ENCODE measurements around the gene GRK3.

GRK3 gene

DNA sequence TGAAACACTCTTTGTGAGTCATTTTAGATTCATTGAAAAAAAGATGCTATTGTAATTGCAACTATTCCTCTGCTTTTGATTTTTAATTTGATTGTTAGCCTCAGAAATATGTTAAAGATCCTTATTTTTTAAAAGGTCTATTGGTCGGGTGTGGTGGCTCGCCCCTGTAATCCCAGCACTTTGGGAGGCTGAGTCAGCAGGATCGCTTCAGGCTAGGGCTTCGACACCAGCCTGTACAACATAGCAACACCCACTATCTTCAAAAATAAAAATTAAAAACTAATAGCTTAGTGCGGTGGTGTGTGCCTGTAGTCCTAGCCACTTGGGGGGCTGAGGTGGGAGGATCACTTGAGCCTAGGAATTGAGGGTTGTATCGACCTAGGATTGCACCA, 105.6 kb downstream of the GRK3 start:
- H3K4me3 ChIP-seq (ENCODE audit: low read length in 2 of 2): no peak overlapping the region
- no peaks in the 10 kb centered on the region for H3K27me3 ChIP-seq (ENCODE audit: control insufficient read depth in 2 of 2, insufficient read depth in 2 of 2, low read length in 2 of 2)
- H3K36me3 ChIP-seq (ENCODE audit: control insufficient read depth in 2 of 2, insufficient read depth in 2 of 2, low read length in 2 of 2): no peaks in the 10 kb centered on the region
- H3K27ac ChIP-seq (ENCODE audit: low read depth in 2 of 2, low read length in 2 of 2): no peak overlapping the region
- H3K9me3 ChIP-seq (ENCODE audit: control insufficient read depth in 2 of 2, low read length in 2 of 2): no peaks in the 10 kb centered on the region
- peaks cover 4 to 6% of the 10 kb centered on the region in 2 donors for H3K4me1 ChIP-seq (ENCODE audit: control insufficient read depth in 2 of 2, insufficient read depth in 2 of 2, low read length in 2 of 2)
- no peak overlapping the region for H3K9ac ChIP-seq (ENCODE audit: low read depth in 1 of 2, low read length in 2 of 2)

DNA sequence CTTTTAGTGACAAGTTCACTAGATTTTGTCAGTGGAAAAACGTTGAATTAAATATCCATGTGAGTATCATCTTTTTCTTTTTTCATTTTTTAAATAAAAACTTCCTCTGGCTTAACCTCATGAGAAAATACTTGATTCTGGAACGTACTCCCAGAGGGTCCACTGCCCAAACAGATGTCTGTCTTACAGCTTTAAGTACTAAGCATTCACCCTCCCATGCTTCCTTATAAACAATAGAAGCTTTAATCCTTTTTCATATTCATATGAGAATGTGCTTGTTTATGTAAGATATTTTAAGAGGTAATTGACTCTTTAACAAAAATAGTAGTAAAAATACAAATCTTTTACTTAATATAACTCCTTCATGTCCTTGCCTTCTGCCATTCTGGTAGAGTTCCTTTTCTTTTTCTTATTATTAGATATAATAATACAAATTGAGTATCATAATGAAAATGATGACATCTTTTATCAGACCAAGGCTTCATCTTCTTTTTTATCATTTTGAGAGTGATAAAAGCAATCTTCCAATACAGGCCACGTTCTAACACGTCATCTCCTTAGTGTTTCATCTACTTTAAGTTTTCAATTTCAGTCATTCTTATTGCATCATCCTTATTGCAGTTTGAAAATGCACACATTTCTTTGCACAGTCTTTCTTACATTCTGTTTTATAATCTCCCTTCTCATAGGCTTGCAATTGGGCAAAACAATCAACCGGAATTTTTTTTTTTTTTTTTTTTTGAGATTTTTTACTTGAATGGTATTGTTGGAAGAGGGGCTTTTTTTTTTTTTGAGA, 108.0 kb downstream of the GRK3 start:
- Histone ChIP-seq H3K36me3 (ENCODE audit: control insufficient read depth in 2 of 2, insufficient read depth in 2 of 2, low read length in 2 of 2) (no peaks in the 10 kb centered on the region), H3K9me3 (ENCODE audit: control insufficient read depth in 2 of 2, low read length in 2 of 2) (no peaks in the 10 kb centered on the region), H3K27me3 (ENCODE audit: control insufficient read depth in 2 of 2, insufficient read depth in 2 of 2, low read length in 2 of 2) (no peaks in the 10 kb centered on the region), H3K9ac (ENCODE audit: low read depth in 1 of 2, low read length in 2 of 2) (no peak overlapping the region), H3K4me1 (ENCODE audit: control insufficient read depth in 2 of 2, insufficient read depth in 2 of 2, low read length in 2 of 2) (no peaks in the 10 kb centered on the region), H3K4me3 (ENCODE audit: low read length in 2 of 2) (no peak overlapping the region), H3K27ac (ENCODE audit: low read depth in 2 of 2, low read length in 2 of 2) (no peak overlapping the region)

DNA sequence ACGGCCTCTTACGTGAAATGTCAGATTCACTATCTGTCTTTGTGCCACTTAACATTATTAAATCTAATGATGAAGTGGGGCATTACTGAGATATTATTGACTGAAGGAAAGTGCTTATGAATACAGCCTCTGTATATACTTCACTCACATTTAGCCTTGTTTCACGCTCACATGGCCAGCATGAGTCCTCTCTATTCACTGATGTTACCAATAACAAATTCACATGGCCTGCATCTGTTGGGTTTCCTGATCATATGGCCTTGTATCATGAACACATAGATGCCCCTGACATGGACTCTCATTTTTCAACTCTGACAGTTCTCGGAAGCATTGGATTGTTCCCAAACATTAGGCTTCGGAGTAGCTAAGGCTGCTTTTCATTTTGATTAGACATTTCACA, 109.2 kb downstream of the GRK3 start:
- Histone ChIP-seq H3K9ac (ENCODE audit: low read depth in 1 of 2, low read length in 2 of 2) (no peak overlapping the region), H3K27me3 (ENCODE audit: control insufficient read depth in 2 of 2, insufficient read depth in 2 of 2, low read length in 2 of 2) (no peaks in the 10 kb centered on the region), H3K4me3 (ENCODE audit: low read length in 2 of 2) (no peak overlapping the region), H3K27ac (ENCODE audit: low read depth in 2 of 2, low read length in 2 of 2) (no peak overlapping the region), H3K36me3 (ENCODE audit: control insufficient read depth in 2 of 2, insufficient read depth in 2 of 2, low read length in 2 of 2) (no peaks in the 10 kb centered on the region), H3K4me1 (ENCODE audit: control insufficient read depth in 2 of 2, insufficient read depth in 2 of 2, low read length in 2 of 2) (no peaks in the 10 kb centered on the region), H3K9me3 (ENCODE audit: control insufficient read depth in 2 of 2, low read length in 2 of 2) (no peaks in the 10 kb centered on the region)

DNA sequence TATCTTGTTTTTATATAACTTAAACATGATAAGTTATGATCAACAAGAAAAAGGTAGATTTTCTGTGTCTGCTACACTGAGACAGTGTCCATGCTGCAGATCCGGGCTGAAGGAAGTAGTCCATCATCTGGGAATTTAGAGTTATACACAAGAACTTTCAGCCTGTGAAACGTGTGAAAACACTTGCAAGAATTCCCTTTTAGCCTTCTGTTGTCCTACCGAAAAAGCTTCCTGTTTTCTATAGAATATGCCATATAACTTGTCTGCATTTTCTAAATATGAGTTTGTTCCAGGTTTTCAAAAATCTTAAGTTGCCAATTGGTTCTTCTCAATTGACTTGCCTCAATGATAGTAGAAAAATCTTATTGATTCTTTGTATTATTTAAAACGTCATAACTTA, 113.2 kb downstream of the GRK3 start:
- no peaks in the 10 kb centered on the region for H3K4me1 ChIP-seq (ENCODE audit: control insufficient read depth in 2 of 2, insufficient read depth in 2 of 2, low read length in 2 of 2)
- H3K36me3 ChIP-seq (ENCODE audit: control insufficient read depth in 2 of 2, insufficient read depth in 2 of 2, low read length in 2 of 2): no peaks in the 10 kb centered on the region
- no peaks in the 10 kb centered on the region for H3K27me3 ChIP-seq (ENCODE audit: control insufficient read depth in 2 of 2, insufficient read depth in 2 of 2, low read length in 2 of 2)
- no peaks in the 10 kb centered on the region for H3K9me3 ChIP-seq (ENCODE audit: control insufficient read depth in 2 of 2, low read length in 2 of 2)
- H3K27ac ChIP-seq (ENCODE audit: low read depth in 2 of 2, low read length in 2 of 2): no peak overlapping the region
- H3K9ac ChIP-seq (ENCODE audit: low read depth in 1 of 2, low read length in 2 of 2): no peak overlapping the region
- no peak overlapping the region for H3K4me3 ChIP-seq (ENCODE audit: low read length in 2 of 2)

DNA sequence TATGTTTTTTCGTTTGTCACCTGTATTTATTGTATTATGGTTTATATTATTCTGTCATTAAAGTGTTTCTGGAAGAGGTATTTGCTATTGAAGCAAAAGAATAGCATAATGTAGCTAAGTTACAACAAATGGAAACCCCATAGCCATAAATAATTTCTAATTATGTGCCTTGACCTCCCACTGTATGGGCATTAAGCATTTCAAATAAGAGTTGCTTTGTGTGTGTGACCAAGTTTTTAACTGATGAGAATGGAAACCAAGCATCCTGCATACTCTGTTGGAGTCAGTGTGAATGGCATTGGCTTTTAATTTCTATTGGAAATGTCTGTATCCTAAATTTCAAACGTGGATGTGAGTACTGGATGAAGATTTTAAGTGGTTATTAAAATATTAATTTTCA, 115.6 kb downstream of the GRK3 start:
- Histone ChIP-seq H3K36me3 (ENCODE audit: control insufficient read depth in 2 of 2, insufficient read depth in 2 of 2, low read length in 2 of 2) (no peaks in the 10 kb centered on the region), H3K27ac (ENCODE audit: low read depth in 2 of 2, low read length in 2 of 2) (no peak overlapping the region), H3K9me3 (ENCODE audit: control insufficient read depth in 2 of 2, low read length in 2 of 2) (no peaks in the 10 kb centered on the region), H3K4me1 (ENCODE audit: control insufficient read depth in 2 of 2, insufficient read depth in 2 of 2, low read length in 2 of 2) (no peaks in the 10 kb centered on the region), H3K9ac (ENCODE audit: low read depth in 1 of 2, low read length in 2 of 2) (no peak overlapping the region), H3K4me3 (ENCODE audit: low read length in 2 of 2) (no peak overlapping the region), H3K27me3 (ENCODE audit: control insufficient read depth in 2 of 2, insufficient read depth in 2 of 2, low read length in 2 of 2) (no peaks in the 10 kb centered on the region)

DNA sequence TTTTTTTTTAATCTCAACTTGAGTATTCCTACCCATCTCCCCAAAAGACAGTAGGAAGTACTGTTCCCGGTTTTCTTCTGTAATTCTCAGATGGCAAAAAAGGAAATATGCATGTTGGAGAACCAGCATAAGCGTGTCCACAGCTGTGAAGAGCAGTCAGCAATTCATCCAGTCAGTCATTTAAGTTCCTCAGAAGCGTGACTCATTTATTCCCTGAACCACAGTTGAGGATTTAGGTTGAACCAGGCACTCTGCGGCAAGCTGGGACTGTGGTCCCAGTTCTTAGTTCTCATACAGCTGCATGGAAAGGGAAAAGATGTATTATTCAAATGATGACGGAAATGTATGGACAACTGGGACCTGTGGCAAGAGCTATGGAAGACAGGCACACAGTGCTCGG, 116.5 kb downstream of the GRK3 start:
- Histone ChIP-seq H3K4me3 (ENCODE audit: low read length in 2 of 2) (no peak overlapping the region), H3K9ac (ENCODE audit: low read depth in 1 of 2, low read length in 2 of 2) (no peak overlapping the region), H3K4me1 (ENCODE audit: control insufficient read depth in 2 of 2, insufficient read depth in 2 of 2, low read length in 2 of 2) (no peaks in the 10 kb centered on the region), H3K27ac (ENCODE audit: low read depth in 2 of 2, low read length in 2 of 2) (no peak overlapping the region), H3K36me3 (ENCODE audit: control insufficient read depth in 2 of 2, insufficient read depth in 2 of 2, low read length in 2 of 2) (no peaks in the 10 kb centered on the region), H3K27me3 (ENCODE audit: control insufficient read depth in 2 of 2, insufficient read depth in 2 of 2, low read length in 2 of 2) (no peaks in the 10 kb centered on the region), H3K9me3 (ENCODE audit: control insufficient read depth in 2 of 2, low read length in 2 of 2) (no peaks in the 10 kb centered on the region)

DNA sequence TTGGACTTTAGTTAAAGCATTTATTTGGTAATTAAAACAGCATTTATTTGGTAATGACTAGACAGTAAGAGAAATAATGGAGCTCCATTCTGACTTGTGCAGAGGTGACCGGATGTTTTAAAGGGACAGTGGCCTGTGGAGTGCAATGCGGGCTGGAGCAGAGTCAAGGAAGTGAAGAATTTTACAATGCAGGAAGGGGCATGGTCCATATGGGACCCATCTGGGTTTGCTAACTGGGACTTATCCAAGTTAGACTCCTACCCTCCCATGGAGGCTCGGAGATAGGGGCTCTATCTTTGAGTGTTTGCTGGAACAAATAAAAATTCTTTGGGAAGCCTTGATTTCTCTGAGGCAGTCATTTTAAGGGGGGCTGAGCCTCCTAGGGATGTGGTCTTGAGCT, 117.6 kb downstream of the GRK3 start:
- H3K27me3 ChIP-seq (ENCODE audit: control insufficient read depth in 2 of 2, insufficient read depth in 2 of 2, low read length in 2 of 2): no peaks in the 10 kb centered on the region
- H3K9me3 ChIP-seq (ENCODE audit: control insufficient read depth in 2 of 2, low read length in 2 of 2): no peaks in the 10 kb centered on the region
- no peak overlapping the region for H3K4me3 ChIP-seq (ENCODE audit: low read length in 2 of 2)
- H3K36me3 ChIP-seq (ENCODE audit: control insufficient read depth in 2 of 2, insufficient read depth in 2 of 2, low read length in 2 of 2): no peaks in the 10 kb centered on the region
- H3K27ac ChIP-seq (ENCODE audit: low read depth in 2 of 2, low read length in 2 of 2): no peak overlapping the region
- H3K9ac ChIP-seq (ENCODE audit: low read depth in 1 of 2, low read length in 2 of 2): no peak overlapping the region
- no peaks in the 10 kb centered on the region for H3K4me1 ChIP-seq (ENCODE audit: control insufficient read depth in 2 of 2, insufficient read depth in 2 of 2, low read length in 2 of 2)

DNA sequence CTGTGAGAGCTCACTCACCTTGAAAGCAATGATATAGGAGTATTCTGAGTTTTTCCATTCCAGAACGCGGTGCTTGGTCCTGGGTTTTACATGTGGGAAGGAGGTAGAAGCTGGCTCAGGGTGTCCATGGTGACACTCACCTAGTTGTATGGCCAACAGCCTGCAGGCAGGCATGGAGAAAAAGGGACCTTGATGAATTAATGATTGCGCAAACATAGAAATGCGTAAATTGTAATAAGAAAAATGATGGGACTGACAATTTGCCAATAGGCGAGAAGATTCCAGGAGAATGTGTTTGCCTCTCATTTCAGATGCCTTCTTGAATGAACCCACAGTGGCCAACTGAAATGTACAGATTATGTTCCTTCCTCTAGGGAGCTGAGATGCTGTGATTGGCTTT, 124.2 kb downstream of the GRK3 start:
- Histone ChIP-seq H3K4me1 (ENCODE audit: control insufficient read depth in 2 of 2, insufficient read depth in 2 of 2, low read length in 2 of 2) (no peaks in the 10 kb centered on the region), H3K27ac (ENCODE audit: low read depth in 2 of 2, low read length in 2 of 2) (no peak overlapping the region), H3K27me3 (ENCODE audit: control insufficient read depth in 2 of 2, insufficient read depth in 2 of 2, low read length in 2 of 2) (no peaks in the 10 kb centered on the region), H3K4me3 (ENCODE audit: low read length in 2 of 2) (no peak overlapping the region), H3K36me3 (ENCODE audit: control insufficient read depth in 2 of 2, insufficient read depth in 2 of 2, low read length in 2 of 2) (no peaks in the 10 kb centered on the region), H3K9ac (ENCODE audit: low read depth in 1 of 2, low read length in 2 of 2) (no peak overlapping the region), H3K9me3 (ENCODE audit: control insufficient read depth in 2 of 2, low read length in 2 of 2) (no peaks in the 10 kb centered on the region)

DNA sequence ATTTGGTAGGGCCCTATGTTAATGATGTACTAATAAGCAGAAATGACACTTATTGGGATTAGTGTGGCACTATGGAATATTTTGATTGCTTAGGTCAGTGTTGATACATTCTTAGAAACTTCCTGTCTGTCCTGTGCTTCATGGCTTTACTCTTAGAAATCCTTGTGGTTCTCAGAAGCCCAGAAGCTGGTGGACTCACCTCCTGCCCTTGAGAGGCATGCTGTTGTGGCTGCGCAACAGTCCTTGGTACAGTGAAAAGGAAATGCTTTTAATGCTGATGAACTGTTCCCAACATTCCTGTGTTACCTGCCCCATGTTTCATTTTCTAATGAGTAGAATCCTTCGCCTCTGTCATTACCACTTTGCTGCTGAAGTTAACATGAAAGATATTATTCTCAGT, 125.2 kb downstream of the GRK3 start:
- no peaks in the 10 kb centered on the region for H3K27me3 ChIP-seq (ENCODE audit: control insufficient read depth in 2 of 2, insufficient read depth in 2 of 2, low read length in 2 of 2)
- no peak overlapping the region for H3K4me3 ChIP-seq (ENCODE audit: low read length in 2 of 2)
- H3K36me3 ChIP-seq (ENCODE audit: control insufficient read depth in 2 of 2, insufficient read depth in 2 of 2, low read length in 2 of 2): no peaks in the 10 kb centered on the region
- H3K27ac ChIP-seq (ENCODE audit: low read depth in 2 of 2, low read length in 2 of 2): no peak overlapping the region
- no peaks in the 10 kb centered on the region for H3K9me3 ChIP-seq (ENCODE audit: control insufficient read depth in 2 of 2, low read length in 2 of 2)
- no peak overlapping the region for H3K9ac ChIP-seq (ENCODE audit: low read depth in 1 of 2, low read length in 2 of 2)
- H3K4me1 ChIP-seq (ENCODE audit: control insufficient read depth in 2 of 2, insufficient read depth in 2 of 2, low read length in 2 of 2): no peaks in the 10 kb centered on the region

DNA sequence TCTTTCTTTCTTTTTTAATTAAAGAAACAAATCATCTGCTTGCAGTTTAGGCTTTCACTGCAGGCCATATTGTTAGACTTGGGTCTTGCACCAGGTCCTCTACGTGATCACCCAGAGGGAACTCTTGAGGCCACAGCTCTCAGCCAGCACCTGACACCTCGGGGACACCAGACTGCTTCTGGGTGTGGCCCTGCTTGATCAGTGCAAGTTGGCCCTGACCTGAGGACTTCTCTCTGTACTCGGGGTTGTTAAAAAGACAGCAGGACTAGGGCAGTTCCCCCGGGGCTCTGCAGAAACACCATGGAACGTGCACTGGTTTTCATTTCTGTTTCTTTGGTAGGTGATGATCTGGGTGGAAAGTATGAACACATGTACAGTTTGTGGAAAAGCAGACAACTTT, 126.3 kb downstream of the GRK3 start:
- H3K4me1 ChIP-seq (ENCODE audit: control insufficient read depth in 2 of 2, insufficient read depth in 2 of 2, low read length in 2 of 2): no peaks in the 10 kb centered on the region
- no peaks in the 10 kb centered on the region for H3K9me3 ChIP-seq (ENCODE audit: control insufficient read depth in 2 of 2, low read length in 2 of 2)
- no peak overlapping the region for H3K27ac ChIP-seq (ENCODE audit: low read depth in 2 of 2, low read length in 2 of 2)
- H3K27me3 ChIP-seq (ENCODE audit: control insufficient read depth in 2 of 2, insufficient read depth in 2 of 2, low read length in 2 of 2): no peaks in the 10 kb centered on the region
- no peak overlapping the region for H3K9ac ChIP-seq (ENCODE audit: low read depth in 1 of 2, low read length in 2 of 2)
- no peaks in the 10 kb centered on the region for H3K36me3 ChIP-seq (ENCODE audit: control insufficient read depth in 2 of 2, insufficient read depth in 2 of 2, low read length in 2 of 2)
- no peak overlapping the region for H3K4me3 ChIP-seq (ENCODE audit: low read length in 2 of 2)

Measured in mucosa of rectum (tissue), 2 donors.